H4 (cell line): ENCODE measurements around the gene C1QL2. TPM values are rescaled to one million over a fixed set of nuclear protein-coding genes. Genes with fewer than 3 reads are reported as not detected.

Experiments used
- DNase-seq: peaks from one replicate; pipeline ENCODE4 v3.0.0-alpha.2; 2015; ENCODE audit warnings: low spot score
- total RNA-seq: library from RNA; depleted of rRNA; stranded (reverse); fragments of >200 nt; shearing (Covaris generic); gene quantifications from 2 replicates; pipeline ENCODE4 v1.2.3, GENCODE V29; 2014; rRNA removed

Gene C1QL2
- not detected in 2 replicates for total RNA-seq

DNA sequence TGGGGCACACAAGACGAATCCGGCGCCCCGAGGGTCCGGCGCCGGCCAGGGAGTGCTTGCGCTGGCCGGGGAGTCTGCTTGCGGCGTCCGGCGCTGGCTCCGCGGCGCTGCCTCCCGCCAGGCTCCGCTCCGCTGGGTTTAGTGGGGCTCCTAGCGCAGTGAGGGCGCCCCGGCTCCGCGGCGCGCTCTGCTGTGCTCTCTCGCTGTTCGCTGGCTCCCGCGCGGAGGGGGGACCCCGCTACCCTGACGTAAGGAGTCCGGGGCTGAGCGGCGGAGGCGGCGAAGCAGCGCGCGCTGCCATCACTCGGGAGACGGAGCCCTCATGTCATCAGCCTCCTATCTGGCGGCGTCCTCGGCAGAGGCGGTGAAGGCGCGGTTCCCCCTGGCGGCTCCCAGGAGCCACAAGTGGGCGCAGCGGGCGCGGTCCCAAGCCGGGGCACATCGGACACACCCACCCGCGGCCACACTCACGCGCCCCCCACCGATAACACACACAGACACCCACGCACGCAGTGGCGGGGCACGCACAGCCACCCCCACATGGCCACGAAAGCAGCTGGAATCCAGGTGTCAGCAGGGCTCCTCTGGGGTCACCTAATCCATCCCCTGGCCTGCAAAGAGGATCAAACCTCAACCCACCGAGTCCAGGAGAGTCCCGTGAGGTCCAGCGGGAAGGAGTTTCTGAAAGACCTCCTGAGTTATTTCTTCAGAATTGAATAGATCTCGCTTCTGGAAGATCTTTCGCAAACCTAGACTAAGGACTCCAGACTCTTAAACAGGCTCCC lies at the start of gene C1QL2:
Gene C1QL2, minus strand, starts transcription at position 189 of the 785 bp plus-strand sequence. CDS start 482 bp downstream, outside the sequence.
- DNase-seq: no peak

GRCh38 chr2:119207447-119207846 lies 48.9 kb upstream of the C1QL2 start:
- no peak for DNase-seq

DNA sequence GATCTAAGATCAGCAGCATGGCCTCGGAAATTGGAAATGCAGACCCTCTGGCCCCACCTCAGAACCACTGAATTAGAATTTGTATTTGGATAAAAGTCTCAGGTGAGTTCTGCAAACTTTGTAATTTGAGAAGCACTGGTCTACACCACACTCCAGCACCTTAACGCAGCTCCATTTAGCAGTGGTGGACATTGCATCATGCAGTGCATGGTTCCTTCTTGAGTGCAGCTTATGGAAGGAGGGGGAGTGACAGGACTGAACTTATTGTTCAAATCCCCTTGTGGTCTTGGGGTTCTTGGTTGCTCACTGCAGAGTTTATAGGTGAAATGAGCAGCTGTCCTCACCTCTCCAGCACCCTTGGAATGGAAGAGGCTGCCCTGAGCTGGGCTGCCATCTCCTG lies 47.6 kb upstream of the C1QL2 start:
- no peak for DNase-seq

DNA sequence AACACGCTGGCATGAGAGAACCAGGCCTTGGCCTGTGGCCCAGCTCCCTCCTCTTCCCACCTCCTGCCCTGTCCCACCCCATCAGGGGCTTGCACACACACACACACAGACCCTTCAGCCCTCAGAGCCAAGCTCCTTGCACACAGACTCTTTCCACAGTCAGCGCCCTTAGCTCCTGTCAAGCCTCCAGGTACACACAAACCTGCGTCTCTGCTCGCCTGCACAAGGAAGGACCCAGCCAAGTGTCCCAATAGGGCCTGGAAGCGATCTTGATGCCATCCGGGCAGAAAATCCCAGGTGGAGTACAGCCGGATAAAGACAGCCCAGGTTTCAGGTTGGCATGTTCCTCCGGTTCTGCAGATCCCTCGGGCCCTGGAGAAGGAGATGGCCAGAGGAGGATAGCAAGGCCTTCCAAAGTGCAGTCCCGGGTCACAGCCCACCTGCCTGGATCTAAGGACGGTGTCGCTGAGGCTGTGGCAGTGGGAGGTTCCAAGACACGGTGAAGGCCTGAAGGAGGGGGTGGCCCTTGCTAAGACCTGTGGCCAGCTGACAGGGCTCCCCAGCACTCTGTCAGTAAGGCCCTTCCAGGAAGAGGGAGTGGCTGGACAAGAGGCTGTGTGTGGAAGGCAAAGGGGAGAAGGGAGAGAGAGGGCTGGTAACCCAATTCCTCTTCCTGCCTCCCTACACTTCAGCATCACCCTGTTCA lies 46.6 kb upstream of the C1QL2 start:
- DNase-seq: no peak

GRCh38 chr2:119204525-119204924 lies 46.0 kb upstream of the C1QL2 start:
- no peak for DNase-seq

- DNase-seq: no peak
These were observed 44.2 kb upstream of the C1QL2 start for GRCh38 chr2:119202610-119203310.

- DNase-seq: no peak
These were observed 43.3 kb upstream of the C1QL2 start for GRCh38 chr2:119201815-119202214.

DNA sequence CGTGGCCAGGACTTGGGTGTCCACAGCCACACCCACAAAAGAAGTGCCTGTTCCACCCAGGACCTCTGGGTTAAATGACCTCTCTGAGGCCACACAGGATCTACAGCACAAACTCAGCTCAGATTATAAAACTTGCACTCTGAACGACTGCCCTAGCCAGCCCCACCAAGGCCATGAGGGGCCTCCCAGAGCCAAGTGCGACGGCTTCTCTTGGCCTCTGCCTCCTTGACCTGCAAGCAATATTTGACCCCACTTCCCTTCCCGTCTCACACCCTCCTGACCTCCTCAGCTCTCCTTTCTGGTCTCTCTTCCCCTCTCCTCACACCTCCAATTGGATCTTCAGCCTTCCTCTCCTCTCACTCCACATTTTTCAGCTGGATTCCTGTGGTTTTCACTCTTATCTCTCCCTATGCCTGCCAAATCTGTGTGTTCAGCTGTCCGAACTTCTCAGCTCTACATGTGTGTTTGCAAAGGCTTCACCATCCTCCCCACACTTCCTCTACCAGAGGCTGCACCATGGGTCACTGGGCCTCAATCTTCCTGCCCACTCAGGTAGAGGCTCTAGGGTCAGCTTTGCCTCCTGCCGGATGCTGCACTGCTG lies 39.8 kb upstream of the C1QL2 start:
- no peak for DNase-seq

DNA sequence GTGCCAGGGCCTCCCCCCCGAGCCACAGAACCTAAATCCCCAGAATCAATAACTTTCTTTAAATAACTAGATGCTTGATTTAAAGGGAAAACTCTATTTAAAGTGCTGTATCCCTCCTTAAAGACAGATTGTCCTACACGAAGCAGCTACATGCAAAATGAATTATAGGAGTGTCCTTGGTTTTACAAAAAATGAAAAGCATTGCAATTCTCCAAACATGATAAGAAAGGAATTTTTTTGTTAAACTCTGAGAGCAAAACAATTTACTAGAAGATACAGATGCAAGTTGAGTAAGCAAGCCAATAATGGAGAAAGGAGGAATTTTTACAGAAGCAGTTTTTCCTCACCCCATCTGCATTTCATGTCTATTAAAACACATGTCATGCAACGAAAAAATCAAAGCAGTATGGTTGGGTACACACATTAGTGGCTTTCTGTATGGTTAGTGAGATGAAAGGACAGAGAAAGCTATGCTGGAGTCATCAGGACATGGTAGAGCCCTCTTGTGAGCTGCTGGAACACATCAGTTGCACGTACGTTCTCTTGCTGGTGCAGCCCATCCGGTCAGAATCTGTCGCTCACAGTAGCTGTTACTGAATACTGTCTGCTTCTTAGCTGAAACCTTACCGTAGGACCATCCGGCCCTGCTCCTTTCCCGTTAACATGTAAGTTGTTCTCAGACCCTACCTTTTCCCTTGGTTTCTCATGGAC lies 39.1 kb upstream of the C1QL2 start:
- no peak for DNase-seq

DNA sequence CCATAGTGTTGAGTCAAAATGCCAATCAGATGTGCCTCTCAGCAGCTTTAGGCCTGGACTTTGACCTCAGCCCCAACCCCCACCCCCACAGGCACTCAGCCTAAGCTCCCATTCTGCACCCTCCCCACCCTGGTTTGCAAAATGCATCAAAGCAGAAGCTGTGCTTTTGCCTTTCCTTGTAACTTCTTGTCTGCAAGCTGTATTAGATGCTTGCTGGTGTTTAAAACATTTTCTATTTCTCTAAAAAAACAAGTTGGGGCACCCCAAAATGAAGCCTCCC lies 38.5 kb upstream of the C1QL2 start:
- no peak for DNase-seq

DNA sequence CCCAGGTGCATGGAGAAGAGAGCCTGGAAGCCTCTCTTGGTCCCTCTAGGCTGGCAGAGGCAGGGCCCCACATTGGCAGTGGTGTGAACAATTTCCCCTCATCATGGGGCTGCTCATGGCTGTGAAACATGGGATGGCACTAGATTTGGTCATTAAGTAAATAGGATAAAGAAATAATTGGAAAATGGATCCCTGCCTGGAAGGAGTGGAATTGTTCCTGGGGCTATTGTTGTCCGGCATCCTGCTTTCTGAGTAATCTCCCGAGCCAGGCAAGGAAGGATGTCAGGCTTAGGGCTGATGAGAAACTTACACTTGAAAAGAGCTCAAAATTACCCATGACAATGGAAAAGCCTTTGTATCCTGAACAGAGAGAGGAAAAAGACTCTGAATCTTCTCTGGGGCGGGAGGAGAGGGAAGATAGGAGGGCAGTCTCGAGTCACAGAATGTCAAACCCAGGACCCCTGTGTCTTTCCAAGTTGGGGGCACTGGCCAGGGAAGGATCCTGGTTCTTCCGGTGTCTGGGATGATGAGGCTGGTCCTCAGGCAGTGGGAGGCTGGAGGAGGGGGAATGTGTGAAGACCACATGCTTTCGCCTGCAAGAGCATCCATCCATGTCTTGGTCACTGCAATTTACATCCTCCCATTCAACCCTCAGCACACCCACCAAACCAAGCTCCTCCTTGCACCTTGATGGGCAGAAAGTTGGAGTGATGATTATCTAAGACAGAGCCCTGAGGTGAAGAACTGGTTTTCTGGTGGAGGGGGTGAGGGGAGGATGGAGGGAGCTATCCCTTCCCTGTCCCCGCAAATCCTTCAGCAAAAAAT lies 38.0 kb upstream of the C1QL2 start:
- no peak for DNase-seq

GRCh38 chr2:119195887-119196286 lies 37.3 kb upstream of the C1QL2 start:
- DNase-seq: no peak

- DNase-seq: no peak
These were observed 36.5 kb upstream of the C1QL2 start for GRCh38 chr2:119195001-119195400.

DNA sequence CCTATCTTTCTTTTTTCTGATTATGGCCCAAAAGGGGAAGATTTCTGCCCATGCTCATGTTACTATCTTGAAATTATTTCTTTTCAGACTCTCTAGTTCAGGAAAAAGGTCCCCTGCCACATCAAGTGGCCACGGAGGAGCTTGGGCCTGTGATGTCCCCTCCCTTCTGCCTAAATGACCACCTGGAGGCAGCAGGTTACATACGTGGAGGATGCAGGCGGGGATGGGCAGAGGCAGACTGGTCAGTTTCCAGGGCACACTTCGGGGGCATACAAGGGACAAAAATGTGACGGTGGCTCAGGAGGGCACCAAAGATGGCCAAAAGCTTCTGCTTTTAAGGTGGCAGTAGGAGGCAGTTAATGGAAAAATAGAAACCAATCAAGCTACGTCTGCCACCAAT lies 34.3 kb upstream of the C1QL2 start:
- DNase-seq: no peak

DNA sequence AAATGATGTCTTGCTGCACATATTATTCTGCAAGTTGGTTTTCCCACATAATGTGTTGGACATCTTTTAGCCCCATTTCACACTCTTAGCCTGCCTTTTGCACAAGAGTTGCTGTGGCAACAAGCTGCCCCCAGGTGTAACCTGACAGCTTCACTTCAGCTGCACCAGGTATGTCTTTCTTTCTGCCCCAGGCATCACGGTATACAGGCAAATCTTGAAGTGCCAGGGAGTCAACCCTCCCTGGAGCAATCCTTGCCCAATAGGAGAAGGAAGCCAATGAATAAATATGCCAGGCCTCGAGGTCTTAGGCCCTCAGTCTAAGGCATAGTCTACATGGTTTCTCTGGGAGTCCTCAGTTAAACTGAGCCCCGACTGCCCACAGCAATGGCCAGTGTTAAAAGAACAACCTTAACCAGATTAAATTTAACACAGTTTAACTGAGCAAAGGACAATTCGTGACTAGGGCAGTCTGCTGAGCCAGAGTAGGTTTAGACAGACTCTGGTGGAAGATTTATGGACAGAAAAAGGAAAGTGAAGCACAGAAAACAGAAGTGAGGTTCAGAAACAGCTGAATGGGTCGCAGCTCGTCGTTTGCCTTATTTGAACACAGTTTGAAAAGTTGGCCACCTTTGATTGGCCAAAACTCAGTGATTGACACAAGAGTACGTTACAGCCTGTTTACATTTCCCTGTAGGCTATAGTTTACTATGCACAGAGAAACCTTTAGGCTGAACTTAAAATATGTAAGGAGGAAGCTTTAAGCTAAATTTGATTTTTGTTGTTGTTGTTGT lies 32.0 kb upstream of the C1QL2 start:
- no peak for DNase-seq

DNA sequence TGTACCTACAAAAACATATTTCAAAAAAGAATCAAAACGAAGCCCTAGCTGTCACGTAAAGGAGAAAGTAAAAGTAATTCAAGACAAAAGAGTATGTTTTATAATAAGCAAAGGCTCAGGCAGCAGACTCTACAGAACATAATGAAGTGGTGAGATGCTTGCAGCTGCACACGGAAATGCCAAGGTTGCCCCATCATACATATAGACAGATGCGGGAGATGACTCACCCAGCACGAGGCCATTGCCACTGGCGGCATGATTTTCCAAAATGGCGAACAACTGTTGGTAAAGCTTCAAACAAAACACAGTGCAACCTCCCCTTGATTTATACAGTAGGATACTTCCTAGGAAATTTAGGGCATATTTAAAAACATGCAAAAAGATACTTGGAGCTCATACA lies 26.0 kb upstream of the C1QL2 start:
- DNase-seq: peak; percentile 39

DNA sequence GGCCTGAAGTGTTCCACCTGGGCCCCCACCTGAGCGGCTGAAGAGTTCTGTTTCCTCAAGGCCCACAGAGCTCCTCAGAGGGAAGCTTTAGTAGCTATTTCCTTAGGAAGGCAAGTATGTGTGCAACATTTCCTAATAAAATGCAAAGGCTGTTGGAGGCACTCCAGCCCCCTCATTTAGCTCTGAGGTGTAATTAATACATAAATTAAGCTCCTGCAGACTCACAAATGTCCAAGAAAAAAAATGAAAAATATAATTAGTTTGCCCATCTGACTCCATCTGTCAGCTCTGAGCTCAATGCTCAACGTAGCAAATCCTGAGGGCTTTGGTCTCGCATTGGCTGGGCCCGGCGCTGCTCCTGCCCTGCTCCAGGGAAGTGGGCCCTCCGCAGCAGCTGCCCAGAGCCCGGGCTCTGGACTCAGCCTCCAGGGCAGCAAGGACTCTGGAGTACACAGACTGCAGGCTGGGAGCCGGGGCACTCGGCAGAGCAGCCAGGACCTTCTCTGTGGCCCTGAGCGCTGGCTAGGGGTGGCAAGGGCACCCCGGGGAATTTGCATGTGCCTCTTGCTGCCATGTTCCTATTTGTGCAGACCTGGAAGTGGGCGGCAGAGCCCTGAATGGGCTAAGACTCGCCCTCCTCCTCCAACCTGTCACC lies 23.4 kb upstream of the C1QL2 start:
- DNase-seq: no peak

GRCh38 chr2:119181391-119181790 lies 22.8 kb upstream of the C1QL2 start:
- DNase-seq: no peak

DNA sequence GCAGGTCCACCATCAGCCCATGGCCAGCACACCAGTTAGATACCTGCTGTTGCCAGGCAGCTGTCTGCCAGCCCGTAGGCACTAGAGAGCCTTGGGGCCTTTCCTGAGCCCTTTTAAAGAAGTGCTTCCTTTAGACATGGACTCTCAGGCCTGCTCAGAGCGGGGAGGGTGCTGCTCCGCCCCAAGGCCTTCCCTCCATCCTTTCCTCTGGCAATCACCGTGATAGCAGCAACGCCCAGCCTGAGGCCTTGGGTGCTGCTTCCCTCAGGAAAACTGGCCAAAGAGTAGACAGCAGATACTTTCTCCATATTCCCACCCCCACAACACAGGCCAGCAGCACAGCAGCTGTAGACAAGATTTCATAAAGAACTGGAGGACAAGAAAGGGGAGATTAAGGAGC lies 22.3 kb upstream of the C1QL2 start:
- no peak for DNase-seq

DNA sequence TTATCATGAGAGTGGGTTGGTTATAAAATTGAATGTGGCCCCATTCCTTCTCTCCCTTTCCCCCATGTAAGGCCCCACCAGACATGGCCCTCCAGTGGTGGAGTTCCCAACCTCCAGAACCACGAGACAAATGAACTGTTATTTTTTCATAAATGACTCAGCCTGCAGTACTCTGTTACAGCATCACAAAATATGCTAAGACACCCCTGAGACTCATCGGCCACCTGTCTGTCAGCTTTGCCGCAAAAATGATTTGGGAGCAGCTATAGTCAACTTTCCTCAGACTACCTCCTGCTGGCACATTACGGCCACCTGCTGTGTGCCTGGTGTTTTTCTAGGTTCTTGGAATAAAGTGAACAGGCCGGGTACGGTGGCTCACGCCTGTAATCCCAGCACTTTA lies 21.4 kb upstream of the C1QL2 start:
- DNase-seq: no peak
